NK-92 (cell line): ENCODE measurements around the gene KCTD2.

Experiments used
- DNase-seq: peaks from one replicate; lab custom pipeline; 2025; ENCODE audit not compliant: unreplicated experiment; lab: John Stamatoyannopoulos, UW

Gene KCTD2

DNA sequence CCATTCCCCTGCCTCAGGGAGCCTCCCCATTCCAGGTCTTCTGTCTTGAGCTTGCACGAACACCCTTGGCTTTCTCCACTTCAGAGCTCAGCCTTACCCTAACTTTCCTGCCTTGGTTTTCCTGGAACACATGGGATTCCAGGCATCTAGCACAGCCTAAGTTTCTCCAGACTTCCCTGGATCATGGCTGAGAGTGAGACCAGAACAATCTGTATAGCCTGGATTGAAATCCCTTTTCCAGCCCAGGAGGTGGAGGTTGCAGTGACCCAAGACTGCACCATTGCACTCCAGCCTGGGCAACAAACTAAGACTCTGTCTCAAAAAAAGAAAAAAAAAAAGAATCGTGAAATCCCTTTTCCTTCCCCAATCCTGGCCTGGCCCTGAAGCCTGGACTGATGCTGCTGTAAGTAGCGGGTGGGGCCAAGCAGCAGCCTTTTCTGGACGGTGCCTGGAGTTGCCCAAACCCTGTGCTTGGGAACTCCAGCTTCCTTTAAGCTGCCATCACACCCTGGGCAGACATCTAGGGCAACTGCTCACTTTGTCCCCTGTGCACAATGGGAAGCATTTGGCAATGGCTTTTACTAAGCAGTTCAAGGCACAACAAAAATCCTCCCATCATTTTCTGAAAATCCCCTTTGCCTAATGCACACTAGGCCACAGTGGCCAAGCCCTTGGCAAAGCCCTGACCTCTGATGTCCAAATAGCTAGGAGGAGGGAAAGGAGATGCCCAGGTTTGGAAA lies 28.7 kb downstream of the KCTD2 start:
- no peak for DNase-seq

DNA sequence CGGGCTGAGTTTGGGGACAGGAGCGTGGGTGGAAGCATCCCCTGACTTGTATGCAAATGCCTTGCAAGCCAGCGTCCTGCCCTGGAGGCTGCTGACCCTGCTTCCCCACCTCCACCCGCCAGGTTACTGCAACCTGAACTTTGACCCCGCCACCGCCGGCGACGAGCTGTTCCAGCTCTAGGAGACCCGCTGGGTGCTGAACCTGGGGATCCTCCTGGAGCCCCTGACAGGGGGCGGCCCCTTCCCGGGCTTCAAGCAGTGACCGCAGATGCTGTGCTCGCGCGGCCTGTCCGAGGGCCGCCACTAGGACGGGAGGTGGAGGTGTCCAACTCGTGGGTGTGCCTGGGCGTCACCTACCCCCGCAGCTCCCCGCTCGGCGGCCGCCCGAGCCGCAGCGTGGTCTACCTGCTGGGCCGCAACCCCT lies 30.1 kb downstream of the KCTD2 start:
- no peak for DNase-seq

GRCh38 chr17:75077496-75078283 lies 30.7 kb downstream of the KCTD2 start:
- no peak for DNase-seq

DNA sequence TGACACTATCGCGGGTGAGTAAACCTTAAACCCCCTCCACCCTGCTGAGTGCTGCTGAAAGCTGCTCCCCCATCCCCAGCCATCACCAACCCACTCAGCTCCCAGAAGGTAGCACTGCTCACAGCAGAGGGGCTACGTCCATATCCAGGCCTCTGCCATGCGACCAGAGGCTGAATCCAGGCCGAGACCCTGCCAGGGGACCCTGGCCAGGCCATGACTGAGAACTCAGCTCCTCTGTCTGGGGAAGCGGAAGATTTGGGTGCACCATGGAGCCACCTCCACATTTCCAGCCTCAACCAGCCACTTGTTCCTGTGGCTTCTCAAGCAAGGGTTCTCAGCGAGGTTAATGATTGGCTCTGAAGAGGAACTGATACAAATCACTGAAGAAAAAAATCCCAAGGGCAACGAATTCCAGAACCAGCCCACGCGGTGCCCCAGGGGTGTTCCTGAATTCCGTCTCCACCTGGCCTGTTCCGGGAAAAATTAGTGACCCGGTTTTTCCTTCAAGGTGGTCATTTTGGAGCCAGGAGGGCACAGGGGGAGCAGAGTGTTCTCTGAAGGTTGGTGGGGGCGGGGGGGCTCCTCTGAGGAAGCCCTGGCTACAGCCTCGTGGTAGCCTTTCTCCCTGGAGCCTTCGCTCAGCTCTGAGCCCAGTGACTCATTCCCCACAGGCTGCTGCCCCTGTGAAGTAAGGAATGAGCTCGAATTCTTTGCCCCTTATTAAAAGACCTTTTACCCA lies 31.4 kb downstream of the KCTD2 start:
- DNase-seq, result no peak

DNA sequence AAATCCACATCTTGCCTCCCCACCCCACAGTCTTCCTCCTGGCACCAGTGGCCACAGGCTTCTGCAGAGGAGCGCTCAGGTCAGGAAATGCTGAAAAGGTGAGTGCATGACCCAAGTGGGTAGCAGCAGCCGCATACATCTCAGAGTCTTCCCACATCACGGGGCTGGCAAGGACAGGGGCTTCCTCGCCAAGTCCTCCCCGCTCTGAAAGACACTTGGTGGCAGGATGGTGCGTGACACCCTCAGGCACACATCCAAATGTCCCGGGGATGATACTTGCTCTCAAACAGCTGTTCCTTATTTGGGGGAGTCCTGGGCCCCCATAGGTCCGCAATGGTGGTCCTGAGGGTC lies 32.0 kb downstream of the KCTD2 start:
- no peak for DNase-seq

DNA sequence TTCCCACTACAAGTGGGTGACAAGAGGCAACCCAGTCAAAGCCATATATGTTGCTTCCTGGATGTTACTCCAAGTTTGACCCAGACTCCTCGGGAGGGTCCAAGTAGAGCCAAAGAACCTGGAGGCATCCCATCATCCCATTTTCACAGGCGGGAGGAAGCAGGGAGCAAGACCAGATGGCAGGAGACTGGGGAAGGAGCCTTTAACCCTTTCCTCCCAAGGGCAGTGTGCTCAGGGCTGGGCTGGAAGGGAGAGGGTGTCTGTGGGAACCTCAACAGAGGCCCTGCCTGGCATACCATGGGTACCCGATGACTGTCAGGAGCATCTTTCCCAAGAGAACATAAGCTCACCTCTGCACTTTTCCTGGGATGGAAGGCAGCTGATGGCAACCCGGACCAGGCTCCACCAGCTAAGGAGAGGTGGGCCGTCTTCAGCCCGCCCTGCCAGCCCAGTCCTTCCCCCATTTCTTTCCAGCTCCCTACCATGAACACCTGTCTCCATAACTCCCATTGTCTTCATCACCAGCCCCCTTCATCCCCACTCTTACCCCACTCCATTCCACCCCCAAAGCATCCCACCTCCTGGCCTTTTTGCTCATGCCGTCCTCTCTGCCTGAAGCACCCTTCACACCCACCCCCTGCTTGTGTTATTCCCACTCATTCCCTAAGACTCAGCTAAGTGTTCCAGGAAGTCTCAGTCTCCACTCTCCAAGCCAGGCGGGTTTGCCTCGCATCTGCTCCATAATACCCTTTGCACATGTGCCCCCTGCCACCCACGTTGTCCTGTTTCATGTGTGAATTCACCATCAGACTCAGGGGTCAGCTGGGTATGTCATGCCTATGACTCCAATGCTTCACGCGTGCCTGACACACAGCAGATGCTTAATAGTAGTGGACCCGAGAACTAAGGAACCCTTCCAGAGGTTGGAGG lies 34.9 kb downstream of the KCTD2 start:
- DNase-seq, result no peak

- DNase-seq, result no peak
These were observed 35.7 kb downstream of the KCTD2 start for GRCh38 chr17:75082683-75083082.

DNA sequence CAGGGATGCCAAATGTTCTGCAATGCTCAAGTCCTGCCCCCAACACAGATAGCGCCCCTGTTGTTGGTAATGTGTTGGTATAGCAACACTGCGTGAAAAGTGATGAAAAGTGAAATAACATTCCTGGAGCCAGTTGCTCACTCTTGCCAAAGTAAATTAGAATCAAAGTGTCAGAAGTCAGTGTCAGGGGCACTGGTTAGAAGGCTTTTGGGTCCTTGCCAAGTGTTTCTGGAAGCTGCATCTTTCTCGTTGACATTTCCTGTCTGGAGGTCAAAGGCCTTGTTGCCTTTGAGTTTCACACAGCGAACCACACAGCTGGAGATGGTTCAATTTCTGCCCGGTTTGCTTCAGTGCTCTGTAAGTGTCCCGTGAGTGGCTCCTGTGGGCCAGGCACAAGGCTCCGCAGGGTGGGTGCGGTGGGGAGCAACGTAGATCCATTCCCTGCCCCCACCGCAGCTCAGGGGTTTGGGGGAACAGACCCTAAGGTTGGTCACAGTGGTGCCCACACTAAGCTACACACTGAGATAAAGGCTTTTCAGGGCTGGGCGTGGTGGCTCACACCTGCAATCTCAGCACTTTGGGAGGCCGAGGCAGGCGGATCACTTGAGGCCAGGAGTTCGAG lies 37.1 kb downstream of the KCTD2 start:
- no peak for DNase-seq

DNA sequence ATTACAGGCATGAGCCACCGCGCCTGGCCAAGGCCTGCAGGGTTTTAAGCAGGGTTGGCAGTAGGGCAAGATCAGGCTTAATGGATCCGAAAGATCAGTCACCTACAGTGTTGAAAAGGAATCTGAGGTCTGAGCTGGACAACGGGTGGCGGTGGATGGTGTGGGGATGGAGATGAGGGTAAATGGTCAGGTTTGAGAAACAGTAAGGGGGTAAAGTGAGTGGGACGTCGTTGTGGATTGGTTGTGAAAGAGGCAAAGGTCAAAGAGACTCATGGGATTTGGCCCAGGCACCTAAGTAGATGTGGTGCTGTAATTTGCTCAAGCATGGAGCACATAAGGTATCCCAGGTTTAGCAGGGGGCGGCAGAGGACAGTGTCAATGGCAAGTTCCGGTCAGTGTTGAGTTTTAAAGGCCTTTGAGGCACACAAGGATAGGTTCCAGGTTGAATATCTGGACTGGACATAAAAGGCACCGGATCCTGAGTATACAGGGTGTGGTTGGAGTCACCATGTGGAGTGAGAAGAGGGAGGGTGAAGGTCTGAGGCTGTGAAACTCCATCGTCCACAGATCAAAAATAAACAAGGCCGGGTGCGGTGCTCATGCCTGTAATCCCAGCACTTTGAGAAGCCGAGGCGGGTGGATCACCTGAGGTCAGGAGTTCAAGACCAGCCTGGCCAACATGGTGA lies 39.6 kb downstream of the KCTD2 start:
- DNase-seq, result no peak

- DNase-seq, result no peak
These were observed 40.1 kb downstream of the KCTD2 start for GRCh38 chr17:75087182-75087557.

- DNase-seq, result no peak
These were observed 40.8 kb downstream of the KCTD2 start, which contains the start of gene SLC16A5 for GRCh38 chr17:75087558-75088453. Gene SLC16A5 (plus strand): TSS chr17:75087954. CDS start chr17:75093637, 5,683 bp downstream.

DNA sequence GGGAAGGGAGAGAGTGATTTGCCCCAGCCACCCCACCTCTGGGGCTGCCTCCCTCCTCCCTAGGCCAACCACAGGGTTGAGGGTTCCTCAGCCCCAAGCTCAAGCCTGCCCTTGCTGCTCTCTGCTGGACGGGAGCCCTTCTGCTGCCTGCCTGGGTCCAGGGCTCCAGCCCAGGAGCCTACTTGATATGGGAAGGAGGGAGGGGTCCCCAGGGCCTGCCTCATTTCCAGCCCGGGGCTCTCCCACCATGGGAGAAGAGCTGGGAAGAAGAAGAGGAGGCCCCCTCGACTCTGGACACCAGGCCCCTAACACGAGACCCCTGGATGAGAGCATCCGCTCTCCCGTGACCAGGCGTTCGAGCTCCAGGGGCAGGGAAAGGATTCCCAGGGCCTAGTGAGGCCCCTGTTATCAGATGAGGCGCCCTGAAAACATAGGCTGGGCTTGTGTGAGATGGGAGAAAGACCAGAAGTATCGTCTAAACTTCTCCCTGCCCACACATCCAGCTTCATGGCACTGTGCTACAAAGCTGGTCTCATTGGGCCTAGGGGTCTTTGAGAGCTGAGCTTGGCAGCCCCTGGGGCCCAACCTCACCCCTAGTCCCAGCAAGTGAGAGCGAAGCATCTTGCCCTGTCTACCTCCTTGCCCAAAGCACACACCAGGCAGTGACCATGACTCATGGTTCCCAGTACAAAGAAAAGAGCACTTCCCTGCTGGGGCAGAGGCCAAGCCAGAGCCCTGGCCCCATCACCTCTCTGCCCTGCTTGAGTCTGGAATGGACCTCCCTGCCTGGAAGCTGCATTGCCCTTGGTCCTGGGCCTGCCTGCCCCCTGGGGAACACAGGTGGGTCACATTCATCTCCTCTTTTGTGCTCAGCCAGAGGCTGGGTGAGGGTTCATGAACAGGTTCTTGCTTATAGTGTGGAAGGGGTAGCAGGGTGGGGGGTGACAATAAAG lies 41.7 kb downstream of the KCTD2 start:
- DNase-seq, result no peak

GRCh38 chr17:75090871-75091854 lies 44.1 kb downstream of the KCTD2 start:
- DNase-seq, result no peak

DNA sequence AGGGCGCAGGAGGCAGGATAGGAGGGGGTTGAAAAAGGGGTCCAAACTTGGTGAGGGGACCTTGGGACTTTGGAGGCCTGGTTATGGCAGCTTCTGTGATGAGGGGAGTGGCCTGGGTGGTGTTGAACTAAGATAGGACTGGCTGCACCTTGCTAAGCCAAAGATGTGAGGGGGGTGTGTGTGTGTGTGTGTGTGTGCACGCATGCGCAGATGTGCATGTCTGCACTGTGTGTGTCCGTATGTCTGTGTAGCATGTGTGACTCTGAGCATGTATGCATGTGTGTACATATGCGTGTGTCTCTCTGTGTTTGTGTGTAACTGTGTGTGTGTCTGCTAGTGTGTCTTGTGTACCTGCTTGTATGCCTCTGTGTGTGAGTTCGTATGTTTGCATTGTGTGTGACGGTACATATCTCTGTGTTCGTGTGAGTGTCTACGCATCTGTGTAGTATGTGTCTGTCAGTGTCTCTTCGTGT lies 44.9 kb downstream of the KCTD2 start:
- DNase-seq, result no peak

GRCh38 chr17:75093548-75094158 lies 46.6 kb downstream of the KCTD2 start:
- DNase-seq, result no peak

GRCh38 chr17:75094871-75095399 lies 47.9 kb downstream of the KCTD2 start:
- no peak for DNase-seq
